Stimulated activated CD4-positive, alpha-beta T cell treated with anti-CD3 and anti-CD28 coated beads, Interleukin-4, amount 100 ng/mL, for 48 hours (primary cell): ENCODE results near the gene SMPD3.

Experiments
- DNase-seq, 2 donors: peaks; one replicate each; pipeline ENCODE4 v3.0.0-alpha.2; 2020; ENCODE audit warnings: low read depth in 2 of 2

SMPD3 gene

GRCh38 chr16:68382296-68382718, 66.0 kb downstream of the SMPD3 start:
- DNase-seq: no peak

- DNase-seq: no peak
Observed at GRCh38 chr16:68381363-68381724, 67.0 kb downstream of the SMPD3 start.

GRCh38 chr16:68380676-68381362, 67.5 kb downstream of the SMPD3 start:
- DNase-seq: no peak

GRCh38 chr16:68380348-68380670, 68.0 kb downstream of the SMPD3 start:
- DNase-seq: no peak

GRCh38 chr16:68379472-68380347, 68.6 kb downstream of the SMPD3 start:
- no peak for DNase-seq

GRCh38 chr16:68378436-68379415, 69.6 kb downstream of the SMPD3 start:
- DNase-seq: no peak

GRCh38 chr16:68377667-68378393, 70.5 kb downstream of the SMPD3 start:
- DNase-seq: no peak

GRCh38 chr16:68377221-68377620, 71.1 kb downstream of the SMPD3 start:
- no peak for DNase-seq

GRCh38 chr16:68376590-68376989, 71.7 kb downstream of the SMPD3 start:
- no peak for DNase-seq

GRCh38 chr16:68375801-68376536, 72.3 kb downstream of the SMPD3 start:
- DNase-seq: no peak

GRCh38 chr16:68374961-68375660, 73.2 kb downstream of the SMPD3 start:
- no peak for DNase-seq

- no peak for DNase-seq
Observed at GRCh38 chr16:68374246-68374805, 74.0 kb downstream of the SMPD3 start.

GRCh38 chr16:68373528-68374245, 74.6 kb downstream of the SMPD3 start:
- DNase-seq: no peak

GRCh38 chr16:68372806-68373205, 75.5 kb downstream of the SMPD3 start:
- DNase-seq: no peak

GRCh38 chr16:68372381-68372720, 76.0 kb downstream of the SMPD3 start:
- no peak for DNase-seq

- DNase-seq: no peak
Observed at GRCh38 chr16:68371706-68372380, 76.5 kb downstream of the SMPD3 start.

- DNase-seq: no peak
Observed at GRCh38 chr16:68371276-68371651, 77.0 kb downstream of the SMPD3 start.

GRCh38 chr16:68370581-68371275, 77.6 kb downstream of the SMPD3 start:
- no peak for DNase-seq
